ENCODE data around the gene CEP70. TPM values are rescaled to one million over a fixed set of nuclear protein-coding genes. Genes with fewer than 3 reads are reported as not detected.

Gene CEP70
- total RNA-seq, 1 donor from 2014 or later = 23.5 TPM

- Mint-ChIP-seq H3K27ac (ENCODE audit: unreplicated experiment) (no peak overlapping the region), H3K4me3 (no peak overlapping the region), H3K27me3 (ENCODE audit: low read depth) (no peaks in the 10 kb centered on the region), H3K4me1 (no peaks in the 10 kb centered on the region), H3K9me3 (peaks cover 3% of the 10 kb centered on the region), H3K36me3 (ENCODE audit: low read depth) (no peaks in the 10 kb centered on the region)
- DNase-seq (ENCODE audit: low read depth, low spot score) = peak; percentile 60
- peak; percentile 77 for TF ChIP-seq CTCF (conservative IDR thresholded peaks at IDR 0.05)
These were observed 114.6 kb downstream of the CEP70 start for GRCh38 chr3:138479438-138479863.

GRCh38 chr3:138477801-138478200 is 116.3 kb downstream of the CEP70 start:
- no peak for TF ChIP-seq CTCF (conservative IDR thresholded peaks at IDR 0.05)
- Mint-ChIP-seq H3K27ac (ENCODE audit: unreplicated experiment) (no peak overlapping the region), H3K4me1 (no peaks in the 10 kb centered on the region), H3K27me3 (ENCODE audit: low read depth) (no peaks in the 10 kb centered on the region), H3K4me3 (no peak overlapping the region), H3K36me3 (ENCODE audit: low read depth) (no peaks in the 10 kb centered on the region), H3K9me3 (no peaks in the 10 kb centered on the region)
- no peak for DNase-seq (ENCODE audit: low read depth, low spot score)

GRCh38 chr3:138477120-138477519 is 116.9 kb downstream of the CEP70 start:
- no peaks in the 10 kb centered on the region for H3K36me3 Mint-ChIP-seq (ENCODE audit: low read depth)
- no peak overlapping the region for H3K4me3 Mint-ChIP-seq
- no peaks in the 10 kb centered on the region for H3K4me1 Mint-ChIP-seq
- no peaks in the 10 kb centered on the region for H3K27me3 Mint-ChIP-seq (ENCODE audit: low read depth)
- H3K27ac Mint-ChIP-seq (ENCODE audit: unreplicated experiment) = no peak overlapping the region
- TF ChIP-seq CTCF (conservative IDR thresholded peaks at IDR 0.05) = no peak
- DNase-seq (ENCODE audit: low read depth, low spot score) = no peak
- no peaks in the 10 kb centered on the region for H3K9me3 Mint-ChIP-seq

DNA sequence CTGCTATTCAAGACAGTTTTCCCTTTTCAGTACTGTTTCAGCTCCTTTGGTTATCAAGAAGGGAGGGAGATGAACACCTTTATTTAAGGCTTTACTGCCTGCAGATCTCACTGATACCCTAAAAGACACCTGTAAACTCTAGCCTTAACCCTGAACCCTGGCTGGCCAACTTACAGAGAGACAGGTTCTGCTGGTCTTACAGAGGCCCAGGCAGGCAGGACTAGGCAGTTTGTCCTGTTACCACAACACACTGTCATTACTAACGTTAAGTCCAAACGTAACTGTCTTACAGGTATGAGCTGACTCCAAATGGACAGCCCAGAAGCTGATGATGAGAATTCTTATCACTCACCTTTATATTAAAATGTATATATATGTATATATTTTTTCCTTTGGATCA is 117.5 kb downstream of the CEP70 start:
- Mint-ChIP-seq H3K27ac (ENCODE audit: unreplicated experiment) (no peak overlapping the region), H3K36me3 (ENCODE audit: low read depth) (no peaks in the 10 kb centered on the region), H3K4me3 (no peak overlapping the region), H3K4me1 (no peaks in the 10 kb centered on the region), H3K27me3 (ENCODE audit: low read depth) (no peaks in the 10 kb centered on the region), H3K9me3 (no peaks in the 10 kb centered on the region)
- DNase-seq (ENCODE audit: low read depth, low spot score) = no peak
- TF ChIP-seq CTCF (conservative IDR thresholded peaks at IDR 0.05) = no peak

DNA sequence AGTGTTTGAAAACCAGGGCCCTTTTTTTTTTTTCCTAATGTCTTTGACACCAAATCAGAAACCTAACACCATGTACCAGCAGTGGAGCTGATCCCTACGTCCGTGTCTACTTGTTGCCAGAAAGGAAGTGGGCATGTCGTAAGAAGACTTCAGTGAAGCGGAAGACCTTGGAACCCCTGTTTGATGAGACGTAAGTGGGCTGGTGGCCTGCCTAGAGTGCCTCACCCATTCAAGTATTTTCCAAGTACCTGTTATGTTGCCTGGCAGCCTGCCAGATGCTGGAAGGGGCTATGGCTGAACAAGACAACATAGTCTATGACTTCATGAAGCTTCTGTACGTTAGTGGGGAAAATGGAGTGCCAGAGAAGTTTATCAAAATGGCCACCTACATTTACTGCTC is 119.9 kb downstream of the CEP70 start:
- Mint-ChIP-seq H3K4me3 (no peak overlapping the region), H3K27ac (ENCODE audit: unreplicated experiment) (no peak overlapping the region), H3K4me1 (no peaks in the 10 kb centered on the region), H3K9me3 (no peaks in the 10 kb centered on the region), H3K36me3 (ENCODE audit: low read depth) (no peaks in the 10 kb centered on the region), H3K27me3 (ENCODE audit: low read depth) (no peaks in the 10 kb centered on the region)
- no peak for TF ChIP-seq CTCF (conservative IDR thresholded peaks at IDR 0.05)
- DNase-seq (ENCODE audit: low read depth, low spot score) = no peak

DNA sequence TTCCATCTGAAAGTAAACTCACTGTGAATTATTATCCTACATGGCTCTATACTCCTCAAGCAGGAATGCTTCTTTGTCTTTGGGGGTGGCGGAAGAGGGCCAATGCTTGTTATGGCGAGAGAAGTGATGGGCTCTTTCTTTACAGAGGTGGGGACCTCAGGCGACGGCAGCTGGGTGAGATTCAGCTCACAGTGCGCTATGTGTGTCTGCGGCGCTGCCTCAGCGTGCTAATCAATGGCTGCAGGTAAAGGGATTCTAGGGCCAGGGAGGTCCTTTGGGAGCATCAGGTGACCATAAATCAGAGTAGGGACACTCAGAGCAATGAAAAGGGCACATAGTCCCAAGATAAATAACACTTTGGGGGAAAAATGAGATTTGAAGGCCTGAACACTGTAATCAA is 120.7 kb downstream of the CEP70 start:
- Mint-ChIP-seq H3K36me3 (ENCODE audit: low read depth) (no peaks in the 10 kb centered on the region), H3K4me1 (no peaks in the 10 kb centered on the region), H3K9me3 (no peaks in the 10 kb centered on the region), H3K4me3 (no peak overlapping the region), H3K27me3 (ENCODE audit: low read depth) (no peaks in the 10 kb centered on the region), H3K27ac (ENCODE audit: unreplicated experiment) (no peak overlapping the region)
- TF ChIP-seq CTCF (conservative IDR thresholded peaks at IDR 0.05) = no peak
- DNase-seq (ENCODE audit: low read depth, low spot score) = no peak
